DND-41 (cell line): Measurements from ENCODE around the gene SENP1.

Source experiments
- CTCF ChIP-seq: IDR thresholded peaks from 2 replicates; pipeline ENCODE4 v1.5.1; 2012; ENCODE audit warnings: borderline replicate concordance, low read length, moderate library complexity, mild to moderate bottlenecking; ENCODE audit not compliant: poor library complexity, severe bottlenecking; ENCODE audit errors: extremely low read depth
- EZH2 ChIP-seq: IDR thresholded peaks from 3 replicates; pipeline ENCODE4 v1.6.1; 2012; ENCODE audit warnings: borderline replicate concordance, low read depth, mild to moderate bottlenecking, moderate library complexity, low read length, inconsistent platforms; ENCODE audit not compliant: severe bottlenecking

GRCh38 chr12:48008349-48008748 is 97.5 kb downstream of the SENP1 start:
- no peak for TF ChIP-seq CTCF
- no peak for TF ChIP-seq EZH2
